Body of pancreas (tissue), 4 donors: ENCODE measurements around the gene ADIG.
"Not testable (repeated sequence)": the region's sequence is repeated elsewhere in the genome, so short reads cannot be mapped to it uniquely, and the experiment has no call there.

Experiments
- POLR2A ChIP-seq, 3 donors: fragments of 450-650 bp; IDR thresholded peaks; one replicate each; pipeline ENCODE4 v1.6.1; 2016; ENCODE audit warnings: antibody characterized with exemption in 3 of 3, mild to moderate bottlenecking in 2 of 3
- TF ChIP-seq, protein P1 (sequence below), 7 experiments: fragments of 450-650 bp in 4 of 7; fragments of 200-600 bp in 3 of 7; sonication (generic) in 3 of 7; IDR thresholded peaks; one replicate each; pipeline ENCODE4 v1.5.1; 2016 to 2019; ENCODE audit warnings: antibody characterized with exemption in 7 of 7

DNA sequence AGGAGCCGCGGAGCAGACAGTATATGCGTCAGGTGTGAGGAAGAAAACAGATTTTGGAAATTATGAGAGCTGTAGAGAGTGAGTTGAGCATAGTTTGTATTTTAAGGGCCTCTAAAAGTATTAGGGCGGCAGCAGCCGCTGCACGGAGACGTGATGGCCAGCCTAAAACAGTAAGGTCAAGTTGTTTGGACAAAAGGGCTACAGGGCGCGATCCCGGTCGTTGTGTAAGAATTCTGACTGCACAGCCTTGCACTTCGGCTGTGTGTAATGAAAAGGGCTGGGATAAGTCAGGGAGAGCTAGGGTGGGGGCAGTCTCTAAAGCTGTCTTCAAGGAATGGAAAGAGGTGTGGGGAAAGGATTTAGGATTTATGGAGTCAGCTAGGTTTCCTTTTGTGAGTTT is 13.3 kb downstream of the ADIG start:
- not testable (repeated sequence) for TF ChIP-seq POLR2A (IDR thresholded peaks at IDR 0.05)
- TF ChIP-seq, protein P1, sequence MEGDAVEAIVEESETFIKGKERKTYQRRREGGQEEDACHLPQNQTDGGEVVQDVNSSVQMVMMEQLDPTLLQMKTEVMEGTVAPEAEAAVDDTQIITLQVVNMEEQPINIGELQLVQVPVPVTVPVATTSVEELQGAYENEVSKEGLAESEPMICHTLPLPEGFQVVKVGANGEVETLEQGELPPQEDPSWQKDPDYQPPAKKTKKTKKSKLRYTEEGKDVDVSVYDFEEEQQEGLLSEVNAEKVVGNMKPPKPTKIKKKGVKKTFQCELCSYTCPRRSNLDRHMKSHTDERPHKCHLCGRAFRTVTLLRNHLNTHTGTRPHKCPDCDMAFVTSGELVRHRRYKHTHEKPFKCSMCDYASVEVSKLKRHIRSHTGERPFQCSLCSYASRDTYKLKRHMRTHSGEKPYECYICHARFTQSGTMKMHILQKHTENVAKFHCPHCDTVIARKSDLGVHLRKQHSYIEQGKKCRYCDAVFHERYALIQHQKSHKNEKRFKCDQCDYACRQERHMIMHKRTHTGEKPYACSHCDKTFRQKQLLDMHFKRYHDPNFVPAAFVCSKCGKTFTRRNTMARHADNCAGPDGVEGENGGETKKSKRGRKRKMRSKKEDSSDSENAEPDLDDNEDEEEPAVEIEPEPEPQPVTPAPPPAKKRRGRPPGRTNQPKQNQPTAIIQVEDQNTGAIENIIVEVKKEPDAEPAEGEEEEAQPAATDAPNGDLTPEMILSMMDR (IDR thresholded peaks at IDR 0.05): not testable (repeated sequence)
